Measurements from ENCODE around the gene EPN2. TPM values are rescaled to one million over a fixed set of nuclear protein-coding genes. Genes with fewer than 3 reads are reported as not detected.

Gene EPN2
- total RNA-seq, 2 donors from 2014 or later, result 28.8 to 67.7 TPM

DNA sequence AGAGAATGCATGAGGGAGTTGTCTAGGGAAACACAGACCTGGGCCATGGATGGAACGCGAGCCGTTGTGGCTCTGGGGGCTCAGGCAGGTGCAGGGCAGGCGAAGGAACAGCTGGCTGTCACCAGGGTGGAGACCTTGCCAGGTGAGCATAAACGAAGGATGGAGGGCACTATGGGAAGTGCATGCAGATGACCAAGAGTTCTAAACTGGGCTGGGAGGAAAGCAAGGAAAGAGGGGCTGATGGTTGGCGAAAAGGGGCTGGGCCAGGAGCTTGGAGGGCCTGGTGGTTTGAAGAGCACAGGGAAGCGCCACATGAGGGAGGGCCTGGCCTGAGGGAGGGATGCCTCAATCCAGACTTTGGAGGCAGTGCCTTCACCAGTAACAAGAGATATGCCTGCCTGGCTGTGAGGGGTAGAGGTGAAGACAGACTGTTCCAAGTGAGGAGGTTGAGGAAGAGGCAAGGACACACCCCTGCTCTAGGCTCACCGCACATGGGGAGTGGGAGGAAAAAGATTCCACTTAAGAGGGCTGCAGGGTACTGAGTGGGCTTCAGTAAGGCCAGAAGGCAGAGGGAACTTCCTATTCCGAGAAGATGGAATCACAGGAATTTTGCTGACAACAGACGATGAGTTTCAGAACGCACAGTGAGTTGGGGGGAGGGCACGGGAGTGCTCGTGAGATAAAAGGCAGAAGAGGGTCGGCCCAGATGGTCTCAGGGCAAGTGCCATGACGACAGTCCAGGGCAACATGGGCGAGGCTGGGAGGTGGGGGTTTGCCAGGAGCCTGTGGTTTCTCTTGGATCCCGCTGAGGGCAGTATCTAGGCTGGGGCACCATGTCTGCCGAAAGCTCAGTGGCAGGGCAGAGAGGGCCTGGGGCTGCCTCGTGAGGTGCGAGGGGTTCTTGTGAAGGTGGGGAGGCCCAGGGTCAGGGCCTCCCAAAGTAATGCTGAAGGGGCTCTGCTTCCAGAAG is 104.8 kb downstream of the EPN2 start:
- Histone ChIP-seq H3K27ac (no peak overlapping the region), H3K36me3 (no peaks in the 10 kb centered on the region), H3K9me3 (no peaks in the 10 kb centered on the region), H3K4me1 (replicated peaks) (peaks cover 11% of the 10 kb centered on the region), H3K4me3 (no peak overlapping the region), H3K27me3 (replicated peaks; ENCODE audit: insufficient read depth) (no peaks in the 10 kb centered on the region)
- intact Hi-C loops (cut with DNase I), result no loop called here
- 50% methylated on average over 20 of the region's 20 CpGs for WGBS
- TF ChIP-seq POLR2AphosphoS5 (IDR thresholded peaks at IDR 0.05) (no peak), POLR2A (IDR thresholded peaks at IDR 0.05) (no peak)
- TF ChIP-seq, protein P1, sequence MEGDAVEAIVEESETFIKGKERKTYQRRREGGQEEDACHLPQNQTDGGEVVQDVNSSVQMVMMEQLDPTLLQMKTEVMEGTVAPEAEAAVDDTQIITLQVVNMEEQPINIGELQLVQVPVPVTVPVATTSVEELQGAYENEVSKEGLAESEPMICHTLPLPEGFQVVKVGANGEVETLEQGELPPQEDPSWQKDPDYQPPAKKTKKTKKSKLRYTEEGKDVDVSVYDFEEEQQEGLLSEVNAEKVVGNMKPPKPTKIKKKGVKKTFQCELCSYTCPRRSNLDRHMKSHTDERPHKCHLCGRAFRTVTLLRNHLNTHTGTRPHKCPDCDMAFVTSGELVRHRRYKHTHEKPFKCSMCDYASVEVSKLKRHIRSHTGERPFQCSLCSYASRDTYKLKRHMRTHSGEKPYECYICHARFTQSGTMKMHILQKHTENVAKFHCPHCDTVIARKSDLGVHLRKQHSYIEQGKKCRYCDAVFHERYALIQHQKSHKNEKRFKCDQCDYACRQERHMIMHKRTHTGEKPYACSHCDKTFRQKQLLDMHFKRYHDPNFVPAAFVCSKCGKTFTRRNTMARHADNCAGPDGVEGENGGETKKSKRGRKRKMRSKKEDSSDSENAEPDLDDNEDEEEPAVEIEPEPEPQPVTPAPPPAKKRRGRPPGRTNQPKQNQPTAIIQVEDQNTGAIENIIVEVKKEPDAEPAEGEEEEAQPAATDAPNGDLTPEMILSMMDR (IDR thresholded peaks at IDR 0.05), result no peak
- DNase-seq (ENCODE audit: low spot score), result no peak

DNA sequence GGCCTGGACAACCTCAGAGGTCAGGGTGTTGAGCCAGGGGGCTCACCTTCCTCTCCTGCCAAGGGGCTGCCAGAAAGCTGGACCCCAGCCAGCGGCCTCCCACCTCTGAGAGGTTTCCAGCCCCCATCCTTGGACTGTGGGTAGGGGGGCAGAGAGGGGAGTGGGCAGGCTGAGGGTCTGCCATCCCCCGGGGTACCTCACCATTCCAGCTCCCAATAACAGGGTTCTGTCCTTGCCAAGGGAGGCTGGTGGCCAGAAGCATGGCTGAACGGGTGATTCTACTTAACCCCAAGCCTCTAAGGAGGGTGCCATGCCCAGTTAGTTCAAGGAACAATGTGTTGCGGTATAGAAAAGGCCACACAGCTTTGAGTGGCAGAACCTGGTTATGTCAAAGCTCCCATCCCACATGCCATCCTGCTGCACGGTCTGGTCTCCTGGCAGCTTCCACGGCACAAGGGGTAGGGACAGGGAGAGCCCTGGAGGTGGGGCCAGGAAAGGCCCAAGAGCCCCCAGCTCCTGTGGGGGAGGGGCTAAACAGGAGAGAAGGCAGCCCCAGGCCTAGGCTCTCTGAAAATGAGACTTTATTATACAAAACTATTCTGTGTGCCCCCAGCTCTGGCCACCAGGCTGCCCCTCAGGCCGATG is 105.6 kb downstream of the EPN2 start:
- Histone ChIP-seq H3K4me3 (no peak overlapping the region), H3K36me3 (no peaks in the 10 kb centered on the region), H3K27me3 (replicated peaks; ENCODE audit: insufficient read depth) (no peaks in the 10 kb centered on the region), H3K9me3 (no peaks in the 10 kb centered on the region), H3K27ac (no peak overlapping the region), H3K4me1 (replicated peaks) (peaks cover 12% of the 10 kb centered on the region)
- intact Hi-C loops (cut with DNase I), result no loop called here
- 57% methylated on average over 7 of the region's 7 CpGs for WGBS
- DNase-seq (ENCODE audit: low spot score), result no peak
- TF ChIP-seq POLR2A (IDR thresholded peaks at IDR 0.05) (no peak), POLR2AphosphoS5 (IDR thresholded peaks at IDR 0.05) (no peak)

GRCh38 chr17:19343256-19343630 is 106.1 kb downstream of the EPN2 start:
- H3K4me1 ChIP-seq (replicated peaks), result peaks cover 12% of the 10 kb centered on the region
- no peak for DNase-seq (ENCODE audit: low spot score)
- no peaks in the 10 kb centered on the region for H3K27me3 ChIP-seq (replicated peaks; ENCODE audit: insufficient read depth)
- H3K36me3 ChIP-seq, result no peaks in the 10 kb centered on the region
- 89% methylated on average over 7 of the region's 7 CpGs for WGBS
- intact Hi-C loops (cut with DNase I), result no loop called here
- TF ChIP-seq POLR2AphosphoS5 (IDR thresholded peaks at IDR 0.05), result no peak
- TF ChIP-seq POLR2A (IDR thresholded peaks at IDR 0.05), result no peak
- H3K27ac ChIP-seq, result no peak overlapping the region
- no peak overlapping the region for H3K4me3 ChIP-seq
- H3K9me3 ChIP-seq, result no peaks in the 10 kb centered on the region

- DNase-seq (ENCODE audit: low spot score), result no peak
- no peaks in the 10 kb centered on the region for H3K36me3 ChIP-seq
- H3K9me3 ChIP-seq, result no peaks in the 10 kb centered on the region
- TF ChIP-seq, protein P1 (IDR thresholded peaks at IDR 0.05), result no peak
- WGBS, result 84% methylated on average over 13 of the region's 13 CpGs
- H3K27me3 ChIP-seq (replicated peaks; ENCODE audit: insufficient read depth), result no peaks in the 10 kb centered on the region
- intact Hi-C loops (cut with DNase I), result no loop called here
- H3K4me3 ChIP-seq, result no peak overlapping the region
- H3K27ac ChIP-seq, result no peak overlapping the region
- H3K4me1 ChIP-seq (replicated peaks), result peaks cover 12% of the 10 kb centered on the region
Observed at GRCh38 chr17:19343671-19344151, 106.5 kb downstream of the EPN2 start.

- H3K27ac ChIP-seq, result no peak overlapping the region
- no peak for DNase-seq (ENCODE audit: low spot score)
- WGBS, result 71% methylated on average over 40 of the region's 40 CpGs
- H3K4me3 ChIP-seq, result no peak overlapping the region
- peaks cover 12% of the 10 kb centered on the region for H3K4me1 ChIP-seq (replicated peaks)
- no peak for TF ChIP-seq POLR2A (IDR thresholded peaks at IDR 0.05)
- TF ChIP-seq, protein P1 (IDR thresholded peaks at IDR 0.05), result no peak
- no peak for TF ChIP-seq POLR2AphosphoS5 (IDR thresholded peaks at IDR 0.05)
- no peaks in the 10 kb centered on the region for H3K36me3 ChIP-seq
- H3K27me3 ChIP-seq (replicated peaks; ENCODE audit: insufficient read depth), result no peaks in the 10 kb centered on the region
- no peaks in the 10 kb centered on the region for H3K9me3 ChIP-seq
- intact Hi-C loops (cut with DNase I), result no loop called here
Observed at GRCh38 chr17:19344311-19345066, 107.3 kb downstream of the EPN2 start.
